ENCODE measurements around the gene STAC.

STAC gene

GRCh38 chr3:36380221-36381031 is at the start of gene STAC:
Gene STAC, plus strand, starts transcription at chr3:36380504. Its CDS starts 140 bp downstream, at chr3:36380644.
- DNase-seq: no peak

DNA sequence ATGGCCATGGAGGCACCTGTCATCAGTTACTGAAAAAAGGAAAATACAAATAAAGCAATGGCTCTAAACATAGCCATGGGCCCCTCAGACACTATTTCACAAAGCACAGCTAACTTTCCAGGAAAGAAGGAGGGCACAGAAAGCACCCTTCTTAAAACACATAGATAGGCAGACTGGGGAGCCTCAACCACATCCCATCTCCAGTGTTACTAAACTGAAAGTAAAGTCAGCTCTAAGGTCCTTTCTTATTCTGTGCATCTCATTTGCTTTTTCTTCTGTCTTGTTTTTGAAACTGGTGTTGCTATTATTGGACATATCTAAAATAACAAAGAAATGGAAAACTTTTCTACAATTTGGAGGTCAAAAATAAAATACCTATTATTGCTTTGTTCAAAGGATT is 48.2 kb upstream of the STAC start:
- DNase-seq: no peak

GRCh38 chr3:36362216-36362615 is 18.1 kb upstream of the STAC start:
- no peak for DNase-seq

GRCh38 chr3:36362973-36363372 is 17.3 kb upstream of the STAC start:
- peak; percentile 26 for DNase-seq

GRCh38 chr3:36364260-36364659 is 16.0 kb upstream of the STAC start:
- DNase-seq: no peak

GRCh38 chr3:36365829-36366228 is 14.5 kb upstream of the STAC start:
- DNase-seq: no peak

DNA sequence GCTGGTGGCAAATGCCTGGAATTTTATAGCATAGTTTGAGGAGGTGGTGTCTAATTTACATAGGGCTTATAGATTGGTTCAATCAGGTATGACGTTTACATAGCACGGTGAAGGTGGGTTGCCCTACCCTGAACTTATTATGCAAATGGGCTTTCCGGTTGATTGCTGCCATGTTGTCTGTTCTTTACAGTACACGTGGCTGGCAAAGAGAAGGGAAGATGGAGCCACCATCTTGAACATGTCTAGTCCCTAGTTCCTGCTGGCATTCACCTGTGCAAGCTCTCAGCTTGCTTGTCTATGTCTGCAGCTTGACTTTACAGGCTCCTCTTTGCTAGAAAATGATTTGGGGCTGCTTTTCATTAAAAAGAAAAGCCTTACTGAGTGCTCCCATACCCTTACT is 14.0 kb upstream of the STAC start:
- no peak for DNase-seq

GRCh38 chr3:36367912-36368573 is 12.3 kb upstream of the STAC start:
- no peak for DNase-seq

- no peak for DNase-seq
Observed at GRCh38 chr3:36372534-36372935, 7.8 kb upstream of the STAC start.

- no peak for DNase-seq
Observed at GRCh38 chr3:36373084-36373483, 7.2 kb upstream of the STAC start.

GRCh38 chr3:36373666-36374065 is 6.6 kb upstream of the STAC start:
- no peak for DNase-seq

DNA sequence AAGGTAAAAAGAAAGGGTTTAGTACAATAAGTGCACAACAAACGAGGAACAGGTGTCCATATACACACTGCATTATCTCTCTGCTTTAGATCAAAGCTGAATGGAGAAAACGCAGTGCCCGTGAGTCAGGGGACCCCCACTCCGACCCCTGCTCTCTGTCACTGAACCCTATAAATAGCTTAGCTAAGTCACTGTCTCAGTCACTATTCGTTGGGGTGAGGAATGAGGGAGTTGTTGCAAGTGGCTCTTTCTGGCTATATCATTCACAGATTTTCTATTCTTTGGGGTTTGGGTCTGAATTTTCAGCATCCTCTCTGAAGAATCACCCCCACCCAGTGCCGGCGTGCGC is 458 bp upstream of the STAC start:
- DNase-seq: no peak

DNA sequence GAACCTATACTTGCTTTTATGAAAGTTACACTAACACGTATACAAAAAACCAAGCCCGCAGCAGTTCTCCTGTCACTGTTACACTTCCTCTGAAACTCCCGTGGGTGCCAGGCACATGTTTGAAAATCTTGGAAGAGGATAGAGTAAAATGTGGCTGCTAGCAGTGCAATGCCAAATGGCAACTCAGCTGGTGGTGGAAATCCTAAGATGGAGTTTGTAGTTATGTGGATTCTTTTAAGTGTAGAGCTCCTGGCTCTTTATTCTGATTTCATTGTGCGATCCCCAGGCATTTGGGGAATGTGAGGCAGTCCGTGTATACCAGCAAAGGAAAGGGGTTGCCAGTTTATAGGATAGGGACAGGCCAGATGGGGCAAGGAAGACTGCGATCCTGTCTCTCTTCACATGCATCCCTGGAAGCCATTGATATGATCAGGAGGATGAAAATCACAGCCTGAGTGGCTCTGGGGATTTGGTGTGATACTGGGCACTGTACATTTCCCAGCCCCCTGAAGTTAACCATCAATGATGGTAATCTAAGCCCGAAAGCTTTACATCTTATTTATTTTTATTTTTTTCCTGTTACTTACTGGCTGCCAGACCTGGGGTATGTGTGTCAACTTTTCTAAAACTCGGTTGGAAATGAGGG is 1.1 kb downstream of the STAC start:
- DNase-seq: no peak

DNA sequence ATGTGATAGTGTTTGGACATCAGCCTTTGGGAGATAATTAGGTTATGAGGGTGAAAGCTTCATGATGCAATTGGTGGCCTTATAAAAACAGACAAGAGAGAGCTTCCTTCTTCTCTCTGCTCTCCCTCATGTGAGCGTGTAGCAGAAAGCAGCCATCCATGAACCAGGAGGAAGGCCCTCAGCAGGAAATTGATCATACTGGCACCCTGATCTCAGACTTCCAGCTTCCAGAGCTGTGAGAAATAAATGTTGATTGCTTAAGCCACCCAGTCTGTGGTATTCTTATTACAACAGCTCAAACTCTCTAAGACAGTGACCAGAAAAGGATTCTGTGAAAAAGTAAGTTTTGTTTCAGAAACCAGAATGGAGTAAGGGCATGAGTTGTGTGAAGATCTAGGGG is 13.3 kb downstream of the STAC start:
- no peak for DNase-seq

- no peak for DNase-seq
Observed at GRCh38 chr3:36394176-36394575, 13.9 kb downstream of the STAC start.

DNA sequence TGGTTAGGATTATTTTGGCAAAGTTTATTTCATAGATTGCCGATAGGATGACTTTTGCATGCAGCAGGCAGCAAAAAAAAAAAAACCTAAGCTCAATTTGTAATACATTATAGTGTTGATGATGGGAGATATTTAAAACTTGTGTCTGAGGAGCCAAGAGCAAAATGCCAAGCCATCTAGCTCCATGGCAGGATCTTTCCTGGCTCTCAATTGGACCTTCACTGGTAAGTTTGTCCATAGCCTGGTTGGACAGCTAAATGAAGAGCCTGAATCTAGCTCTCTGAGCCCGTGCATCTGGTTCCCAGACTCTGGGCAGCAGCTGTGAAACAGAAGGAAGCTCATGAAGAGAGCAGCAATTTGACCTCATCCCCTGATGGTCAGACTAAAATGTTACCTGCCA is 17.5 kb downstream of the STAC start:
- DNase-seq: no peak

- no peak for DNase-seq
Observed at GRCh38 chr3:36399933-36400332, 19.6 kb downstream of the STAC start.

GRCh38 chr3:36401056-36401455 is 20.8 kb downstream of the STAC start:
- DNase-seq: no peak

DNA sequence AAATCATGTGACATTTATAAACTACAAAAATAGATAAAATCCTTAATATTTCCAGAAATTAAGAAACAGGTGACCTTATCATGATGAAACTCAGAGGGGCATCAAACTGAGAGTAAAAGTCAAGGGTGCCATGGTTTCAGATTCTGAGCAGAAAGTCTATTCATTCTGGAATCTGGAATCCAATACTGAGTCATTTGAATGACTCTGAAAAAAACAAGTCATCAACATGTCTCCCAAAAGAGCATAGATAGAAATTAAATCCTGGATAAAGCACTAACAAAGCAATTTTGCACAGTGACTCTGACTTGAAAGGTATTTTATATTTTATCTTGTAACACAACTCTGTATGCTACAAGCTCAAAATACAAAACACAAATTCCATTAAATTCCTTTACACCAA is 23.4 kb downstream of the STAC start:
- no peak for DNase-seq

DNA sequence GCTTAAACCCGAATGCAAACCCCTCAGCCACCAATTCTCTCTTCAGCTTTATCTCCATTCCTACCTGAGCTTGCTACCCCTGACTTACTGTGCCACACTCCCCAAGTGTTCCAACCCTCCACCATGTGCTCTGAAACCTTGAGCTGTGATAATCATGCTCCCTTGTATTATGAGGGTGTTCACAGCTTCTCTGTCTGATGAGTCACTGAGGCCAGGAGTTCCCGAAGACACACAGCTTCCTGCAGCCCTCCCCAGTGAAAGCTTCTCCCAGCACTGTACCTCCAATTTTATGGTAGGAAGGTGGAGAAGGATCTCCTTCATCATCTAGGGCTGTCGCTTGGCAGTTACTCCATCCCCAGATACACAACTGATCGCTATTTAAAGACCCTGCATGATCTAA is 24.9 kb downstream of the STAC start:
- no peak for DNase-seq

- no peak for DNase-seq
Observed at GRCh38 chr3:36408146-36408545, 27.8 kb downstream of the STAC start.

- no peak for DNase-seq
Observed at GRCh38 chr3:36409862-36410261, 29.6 kb downstream of the STAC start.

GRCh38 chr3:36411587-36411986 is 31.3 kb downstream of the STAC start:
- no peak for DNase-seq

- DNase-seq: no peak
Observed at GRCh38 chr3:36416599-36416998, 36.3 kb downstream of the STAC start.
